Fibroblast of peridontal ligament (primary cell): Measurements from ENCODE around the gene MEIS2.

Source experiments
- DNase-seq: peaks from one replicate; pipeline ENCODE4 v3.0.0-alpha.2; 2010; ENCODE audit errors: extremely low read depth

MEIS2 gene

GRCh38 chr15:37077623-37078351 lies 22.6 kb downstream of the MEIS2 start:
- no peak for DNase-seq

GRCh38 chr15:37076543-37076942 lies 23.8 kb downstream of the MEIS2 start:
- DNase-seq: peak; percentile 22

- no peak for DNase-seq
These were observed 24.6 kb downstream of the MEIS2 start for GRCh38 chr15:37075777-37076176.

- DNase-seq: no peak
These were observed 28.2 kb downstream of the MEIS2 start for GRCh38 chr15:37072181-37072580.

- DNase-seq: no peak
These were observed 29.2 kb downstream of the MEIS2 start for GRCh38 chr15:37071134-37071533.

GRCh38 chr15:37070686-37071085 lies 29.7 kb downstream of the MEIS2 start:
- no peak for DNase-seq

- DNase-seq: no peak
These were observed 38.4 kb downstream of the MEIS2 start for GRCh38 chr15:37061996-37062395.

- peak; percentile 82 for DNase-seq
These were observed 41.3 kb downstream of the MEIS2 start for GRCh38 chr15:37059086-37059485.

- no peak for DNase-seq
These were observed 41.9 kb downstream of the MEIS2 start for GRCh38 chr15:37058316-37058985.

- DNase-seq: no peak
These were observed 42.5 kb downstream of the MEIS2 start for GRCh38 chr15:37057831-37058230.

GRCh38 chr15:37057256-37057655 lies 43.1 kb downstream of the MEIS2 start:
- DNase-seq: no peak

GRCh38 chr15:37056177-37057121 lies 43.9 kb downstream of the MEIS2 start:
- no peak for DNase-seq

- no peak for DNase-seq
These were observed 44.9 kb downstream of the MEIS2 start for GRCh38 chr15:37055481-37055880.

- no peak for DNase-seq
These were observed 46.0 kb downstream of the MEIS2 start for GRCh38 chr15:37054336-37054735.

GRCh38 chr15:37053166-37053565 lies 47.2 kb downstream of the MEIS2 start:
- DNase-seq: no peak

- DNase-seq: no peak
These were observed 50.0 kb downstream of the MEIS2 start for GRCh38 chr15:37050345-37050744.

- DNase-seq: peak; percentile 19
These were observed 53.3 kb downstream of the MEIS2 start for GRCh38 chr15:37046876-37047614.

- no peak for DNase-seq
These were observed 54.2 kb downstream of the MEIS2 start for GRCh38 chr15:37045859-37046740.

GRCh38 chr15:37044915-37045648 lies 55.3 kb downstream of the MEIS2 start:
- DNase-seq: no peak

GRCh38 chr15:37041836-37042235 lies 58.5 kb downstream of the MEIS2 start:
- no peak for DNase-seq
